Measurements from ENCODE around the gene ANKDD1B. TPM values are rescaled to one million over a fixed set of nuclear protein-coding genes. Genes with fewer than 3 reads are reported as not detected.
"Not testable (repeated sequence)": the region's sequence is repeated elsewhere in the genome, so short reads cannot be mapped to it uniquely, and the experiment has no call there.

The ANKDD1B gene
- polyA plus RNA-seq, 1 donor: 9.7 TPM

DNA sequence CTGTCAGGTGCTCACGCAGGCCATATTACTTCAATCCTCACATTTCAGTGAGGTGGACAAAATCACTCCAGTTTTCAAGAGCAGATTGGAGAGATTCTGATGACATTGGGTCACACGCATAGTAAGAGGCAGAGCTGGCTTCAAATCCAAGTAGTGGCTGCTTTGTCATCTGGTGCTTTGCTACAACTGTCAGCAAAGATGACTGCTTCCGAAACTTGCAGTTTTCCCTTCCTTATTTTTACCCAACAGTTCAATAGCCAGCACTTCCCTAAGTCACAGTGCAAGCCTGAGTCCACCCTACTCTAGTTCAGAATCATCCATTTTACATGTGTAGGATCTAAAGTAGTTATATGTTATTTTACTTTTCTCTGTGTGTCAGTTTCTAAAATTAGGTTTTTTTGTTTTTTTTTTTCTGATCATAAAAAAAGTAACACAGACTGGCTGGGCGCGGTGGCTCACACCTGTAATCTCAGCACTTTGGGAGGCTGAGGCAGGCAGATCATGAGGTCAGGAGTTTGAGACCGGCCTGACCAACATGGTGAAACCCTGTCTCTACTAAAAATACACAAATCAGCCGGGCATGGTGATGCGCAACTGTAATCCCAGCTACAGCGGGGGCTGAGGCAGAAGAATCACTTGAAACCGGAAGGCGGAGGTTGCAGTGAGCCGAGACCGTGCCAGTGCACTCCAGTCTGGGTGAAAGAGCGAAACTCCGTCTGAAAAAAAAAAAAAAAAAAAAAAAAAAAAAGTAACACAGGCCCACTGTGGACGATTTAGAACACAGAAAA lies 49.6 kb downstream of the ANKDD1B start:
- DNase-seq: no peak

DNA sequence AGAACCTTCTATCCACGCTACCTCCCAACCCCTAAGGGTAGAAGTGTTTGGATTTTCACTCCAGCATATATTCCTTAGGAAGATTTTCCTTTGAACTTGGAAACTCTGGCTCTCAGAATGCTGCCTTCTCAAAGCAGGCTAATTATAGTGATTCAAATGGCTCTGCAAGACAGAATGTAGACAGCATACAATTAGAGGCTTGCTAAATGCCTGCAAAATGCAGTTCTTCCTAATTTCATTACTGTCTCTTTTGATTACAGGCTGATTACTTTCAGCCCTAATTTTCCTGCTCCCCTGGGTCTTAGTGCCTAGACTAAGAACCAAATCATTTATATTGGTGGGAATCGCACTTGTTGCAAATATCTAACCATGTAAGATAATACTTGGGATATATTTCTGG lies 50.8 kb downstream of the ANKDD1B start:
- no peak for DNase-seq

DNA sequence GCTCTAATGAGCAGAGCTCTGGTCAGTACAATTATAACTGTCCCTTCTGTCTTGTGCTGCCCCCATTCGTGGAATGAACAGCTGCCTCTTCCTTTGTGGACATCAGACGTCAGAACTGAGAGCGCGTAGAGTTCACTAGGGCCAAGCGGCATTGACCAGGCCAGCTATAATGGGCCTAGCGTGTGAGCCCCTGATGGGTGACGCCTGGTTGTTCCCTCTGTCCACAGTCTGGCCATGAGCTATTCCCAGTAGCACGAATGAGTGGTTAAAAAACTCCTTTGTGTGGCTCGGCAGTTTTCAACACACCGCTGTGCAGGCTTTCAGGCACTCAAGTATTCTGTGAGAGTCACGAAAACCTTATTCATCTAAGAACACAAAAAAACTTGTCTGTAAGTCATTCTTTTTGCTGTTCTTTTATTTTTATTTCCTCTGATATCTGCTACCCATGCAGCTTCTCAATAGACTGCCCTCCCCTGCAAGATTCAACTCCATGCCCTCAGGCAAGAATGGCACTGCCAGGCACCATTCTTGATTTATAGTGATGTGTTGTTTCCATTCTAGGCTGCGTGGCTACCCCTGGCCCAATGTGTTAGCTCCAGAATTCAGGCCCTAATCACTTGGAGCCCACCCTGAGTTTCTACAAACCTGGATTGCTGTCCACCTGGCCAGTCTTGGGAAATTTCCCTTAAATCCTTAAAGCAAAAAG lies 52.5 kb downstream of the ANKDD1B start:
- DNase-seq: no peak

DNA sequence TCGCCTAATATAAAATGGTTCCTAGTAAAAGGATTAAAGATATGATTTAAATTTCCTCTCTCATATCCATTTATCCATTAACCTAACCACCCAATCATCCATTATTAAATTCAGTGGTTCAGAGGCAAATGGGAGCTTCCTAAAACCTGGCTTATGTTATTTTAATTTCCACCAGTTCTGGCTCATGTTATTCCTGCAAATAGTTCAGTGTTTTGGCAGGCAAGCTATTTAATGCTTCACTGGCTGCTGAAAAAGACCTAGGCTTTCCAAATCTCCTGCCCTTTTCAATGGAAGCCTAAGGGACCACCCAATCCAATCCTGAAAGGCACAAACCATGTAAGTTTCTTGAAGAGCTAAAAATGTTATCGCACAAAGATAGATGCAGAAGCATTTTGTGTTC lies 53.7 kb downstream of the ANKDD1B start:
- DNase-seq: no peak

DNA sequence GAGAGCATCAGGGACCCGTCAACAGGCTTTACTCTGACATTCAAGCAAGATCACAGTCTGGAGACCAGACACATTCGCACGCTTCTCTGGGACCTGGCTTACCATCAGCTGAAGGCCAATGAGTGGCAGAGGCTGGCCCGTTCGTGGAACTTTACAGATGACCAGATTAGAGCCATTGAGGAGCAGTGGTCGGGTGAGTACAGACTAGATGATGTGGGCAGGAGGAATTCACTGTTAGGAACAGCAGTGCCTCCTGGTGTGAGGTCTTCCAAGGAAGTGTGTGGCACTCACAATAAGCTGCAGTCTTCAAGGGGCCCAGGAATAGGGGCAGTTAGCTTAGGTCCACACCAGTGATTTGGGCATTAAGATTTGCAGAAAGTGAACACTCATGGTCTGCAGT lies 55.5 kb downstream of the ANKDD1B start:
- DNase-seq: no peak

DNA sequence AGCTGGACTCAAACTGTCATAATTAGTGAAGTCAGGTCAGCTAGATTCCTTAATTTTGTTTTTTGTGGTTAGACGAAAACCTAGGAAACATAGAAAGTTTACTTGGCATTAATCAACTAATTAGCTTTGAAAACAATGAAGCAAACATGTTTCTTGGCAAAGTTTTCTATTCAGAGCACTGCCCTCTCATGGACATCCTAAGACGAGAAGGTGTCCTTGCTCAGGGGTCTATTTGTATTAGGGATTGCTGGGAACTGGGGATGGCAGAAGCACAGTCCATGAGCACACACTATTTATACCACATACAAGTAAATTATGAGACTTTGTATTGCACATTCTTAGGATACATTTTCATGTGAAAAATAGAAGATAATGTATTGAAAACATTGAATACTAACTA lies 56.3 kb downstream of the ANKDD1B start:
- no peak for DNase-seq

DNA sequence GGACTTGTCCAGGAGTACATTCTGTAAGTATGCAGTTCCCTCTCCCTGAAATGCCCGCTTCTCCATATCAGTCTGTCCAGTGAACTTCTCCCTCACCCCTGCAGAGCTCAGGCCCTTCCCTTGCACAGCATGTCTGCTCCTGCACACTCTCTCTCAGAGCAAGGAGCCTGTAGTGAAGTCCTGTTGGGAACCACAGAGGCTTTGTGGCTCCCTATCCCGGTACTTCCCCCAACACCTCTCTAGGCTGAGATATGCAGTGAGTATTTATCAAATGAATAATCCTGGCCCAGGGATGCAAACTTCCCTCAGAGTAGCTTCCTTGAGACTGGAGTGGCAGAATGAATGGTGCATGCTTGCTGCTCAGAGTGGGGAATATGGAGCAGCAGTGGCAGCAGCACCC lies 57.2 kb downstream of the ANKDD1B start:
- DNase-seq: no peak

DNA sequence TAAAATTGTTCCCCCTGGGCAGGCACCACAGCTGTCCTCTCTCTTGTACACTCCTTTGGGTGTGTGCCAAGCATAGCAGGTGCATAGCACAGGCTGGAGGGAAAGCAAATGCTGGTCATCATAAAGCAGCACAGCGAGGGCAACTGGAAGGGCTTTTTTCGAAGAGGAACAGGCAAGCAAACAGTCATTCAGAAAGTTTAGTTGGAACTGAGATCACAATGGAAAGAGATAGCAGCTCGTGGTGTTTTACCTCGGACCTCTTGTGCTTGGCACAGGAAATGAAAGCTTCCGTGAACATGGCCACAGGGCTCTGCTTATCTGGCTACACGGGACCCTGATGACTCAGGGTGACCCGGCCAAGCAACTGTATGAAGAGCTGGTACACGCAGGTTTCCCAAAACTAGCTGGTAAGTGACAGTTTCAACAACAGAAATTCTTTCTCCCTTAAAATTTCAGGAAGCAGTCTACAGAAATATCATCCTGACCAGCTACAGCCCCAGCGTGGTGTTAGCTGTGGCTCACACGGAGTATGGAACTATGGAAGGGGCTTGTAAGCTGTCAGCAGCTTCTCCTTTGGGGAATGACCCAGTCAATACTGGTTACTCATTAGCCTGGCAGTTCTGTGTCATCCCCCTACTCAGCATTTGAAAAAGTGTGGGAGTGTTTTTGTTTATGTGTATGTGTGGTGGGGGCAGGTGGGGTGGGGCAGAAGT lies 57.9 kb downstream of the ANKDD1B start:
- no peak for DNase-seq

DNA sequence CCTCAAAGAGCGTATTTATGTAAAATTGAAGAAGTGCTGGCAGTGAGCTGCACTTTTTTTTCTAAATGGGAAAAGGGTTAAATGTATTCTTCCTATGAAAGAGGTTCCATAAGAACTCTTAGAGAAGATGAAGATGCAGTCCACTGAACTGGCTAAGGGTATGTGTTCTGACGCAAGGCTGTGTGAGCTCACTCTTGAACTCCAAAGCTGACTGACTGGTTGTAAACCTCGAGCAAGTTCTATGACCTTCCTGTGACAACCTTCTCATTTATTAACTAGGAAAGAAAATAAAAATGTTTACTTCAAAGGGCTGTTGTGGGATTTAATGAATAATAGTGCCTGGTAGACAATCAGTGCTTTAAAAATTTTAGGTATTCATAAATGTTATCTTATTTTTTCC lies 59.3 kb downstream of the ANKDD1B start:
- peak; percentile 54 for DNase-seq

DNA sequence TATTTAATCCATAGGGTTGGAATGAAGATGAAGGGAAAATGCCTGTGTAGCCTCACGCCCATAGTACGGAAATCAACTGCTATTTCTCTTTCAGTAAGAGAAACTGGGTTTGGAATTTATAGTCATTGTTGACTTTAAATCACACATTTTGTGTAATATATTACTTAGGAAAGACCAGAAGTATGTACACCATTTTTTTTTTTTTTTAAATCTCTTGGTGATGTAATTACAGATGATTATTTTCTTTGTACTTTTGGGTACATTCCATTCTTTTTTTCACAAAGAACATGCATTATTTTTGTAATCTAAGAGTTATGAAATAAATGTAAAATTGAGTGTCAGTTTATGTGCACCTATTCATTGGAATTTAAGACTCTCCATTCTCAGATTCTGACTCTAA lies 60.3 kb downstream of the ANKDD1B start:
- no peak for DNase-seq

DNA sequence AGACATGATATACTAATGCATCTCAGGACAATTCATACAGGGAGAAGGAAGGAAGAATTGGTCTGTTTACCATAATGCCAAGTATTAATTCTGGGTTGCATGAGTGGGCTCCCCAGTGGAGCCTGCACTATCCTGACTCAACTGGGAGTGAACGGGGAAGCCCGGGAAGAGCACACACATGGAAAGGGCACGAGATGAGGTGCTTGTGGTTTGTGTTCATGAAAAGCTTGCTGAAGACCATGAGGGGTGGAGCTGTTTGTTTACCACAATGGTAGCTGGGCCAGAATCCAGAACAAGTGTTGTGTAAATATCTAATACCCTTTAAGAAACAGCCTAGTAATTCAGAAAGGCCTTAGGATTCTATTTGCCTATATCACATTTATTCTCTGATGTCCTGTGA lies 61.4 kb downstream of the ANKDD1B start:
- no peak for DNase-seq

DNA sequence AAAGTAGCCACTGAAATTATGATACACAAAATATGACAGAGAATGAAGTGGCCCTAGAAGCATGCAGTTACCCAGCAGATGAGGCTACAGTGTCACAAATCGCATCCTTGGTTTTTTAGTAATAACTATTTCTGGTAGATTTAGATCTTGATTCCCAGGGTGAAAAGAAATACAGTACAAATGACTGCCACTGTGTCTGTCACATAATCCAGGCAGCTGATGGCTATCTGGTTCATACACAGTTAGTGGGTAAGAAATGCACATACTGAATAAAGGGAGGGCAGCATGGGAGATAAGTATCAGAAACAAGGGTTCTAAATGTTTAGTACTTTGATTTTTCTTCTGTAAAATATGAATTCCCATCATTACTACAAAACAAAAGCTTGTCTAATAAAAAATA lies 64.5 kb downstream of the ANKDD1B start:
- no peak for DNase-seq

DNA sequence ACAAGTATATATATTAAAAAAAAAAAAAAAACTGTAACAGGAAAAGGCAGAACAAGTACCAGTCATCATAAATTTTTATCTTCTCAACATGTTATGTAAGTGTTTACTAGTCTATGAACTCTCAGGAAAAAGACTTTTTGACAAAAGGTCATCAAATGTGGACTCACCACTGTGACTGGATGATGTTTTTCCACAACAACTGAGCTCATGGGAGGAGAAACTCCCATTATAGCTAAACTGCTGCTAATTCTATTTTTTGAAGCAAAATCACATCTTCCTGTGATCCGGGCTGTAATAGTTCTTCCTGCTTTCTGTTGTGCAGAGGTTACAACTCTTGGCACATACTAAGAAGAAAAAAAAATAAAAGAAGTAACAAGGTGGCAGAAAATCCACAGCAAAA lies 66.4 kb downstream of the ANKDD1B start:
- DNase-seq: no peak

DNA sequence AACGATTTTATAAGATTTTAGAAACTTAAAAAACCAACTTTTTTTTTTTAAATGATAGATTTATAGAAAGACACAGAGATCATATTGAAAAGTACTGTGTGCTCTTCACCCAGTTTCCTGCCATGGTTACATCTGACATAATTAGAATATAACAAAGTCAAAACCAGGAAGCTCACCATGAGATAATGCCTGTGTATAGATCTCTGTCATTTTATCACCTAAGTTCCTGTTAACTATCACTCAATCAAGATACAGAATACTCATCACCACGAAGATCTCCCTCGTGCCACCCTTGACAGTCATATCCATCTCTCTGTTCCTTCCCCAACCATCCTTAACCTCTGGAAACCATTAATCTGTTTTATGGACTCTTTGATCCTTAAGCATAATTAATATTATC lies 66.9 kb downstream of the ANKDD1B start:
- DNase-seq: no peak

DNA sequence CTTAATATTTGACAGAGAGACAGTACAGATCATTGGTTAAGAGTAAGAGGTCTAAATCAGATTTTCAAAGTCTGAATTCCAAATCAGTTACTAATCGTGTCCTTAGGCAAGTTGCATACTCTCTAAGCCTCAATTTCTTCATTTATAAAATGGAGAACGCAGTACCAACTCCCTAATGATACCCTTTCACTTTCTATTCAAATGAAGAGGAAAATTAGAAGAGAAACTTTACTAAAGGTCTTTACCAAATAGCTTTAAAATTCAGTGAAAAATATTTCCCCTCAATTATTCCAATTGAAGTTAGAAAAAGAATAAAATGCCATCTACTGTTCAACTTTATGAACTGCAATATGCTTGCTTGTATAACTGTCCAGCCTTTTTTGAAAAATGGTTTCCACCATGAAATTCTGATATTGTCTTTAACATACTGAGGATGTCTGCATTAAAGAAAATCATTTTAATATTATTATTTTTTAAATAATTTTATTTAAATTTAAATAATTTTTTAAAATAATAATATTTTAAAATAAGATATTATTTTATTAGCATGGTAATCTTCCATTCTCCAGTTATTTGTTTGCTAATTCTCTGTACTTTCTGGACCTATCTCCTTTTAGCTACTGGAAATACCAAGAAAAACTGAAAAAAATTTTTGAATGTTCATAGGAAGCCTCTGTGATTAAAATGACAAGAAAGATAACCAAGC lies 70.0 kb downstream of the ANKDD1B start:
- peak; percentile 55 for DNase-seq

DNA sequence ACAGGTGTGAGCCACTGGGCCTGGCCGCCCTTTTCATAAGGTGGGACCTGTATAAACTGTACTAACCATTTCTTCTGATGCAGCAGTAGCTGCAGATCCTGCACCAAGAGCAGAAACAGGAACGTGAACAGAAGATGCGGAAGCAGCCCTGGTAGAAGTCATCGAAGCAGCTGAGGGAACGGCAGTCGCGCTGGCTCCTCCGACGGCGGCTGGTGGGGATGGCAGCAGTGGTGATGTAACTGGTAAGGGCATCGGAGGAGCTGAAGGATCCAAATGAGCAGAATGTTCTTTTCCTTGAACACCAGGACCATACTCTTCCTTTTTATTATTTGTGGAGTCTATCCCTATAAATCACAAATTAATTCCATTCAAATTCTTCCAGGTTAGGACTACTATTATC lies 73.9 kb downstream of the ANKDD1B start:
- DNase-seq: no peak

DNA sequence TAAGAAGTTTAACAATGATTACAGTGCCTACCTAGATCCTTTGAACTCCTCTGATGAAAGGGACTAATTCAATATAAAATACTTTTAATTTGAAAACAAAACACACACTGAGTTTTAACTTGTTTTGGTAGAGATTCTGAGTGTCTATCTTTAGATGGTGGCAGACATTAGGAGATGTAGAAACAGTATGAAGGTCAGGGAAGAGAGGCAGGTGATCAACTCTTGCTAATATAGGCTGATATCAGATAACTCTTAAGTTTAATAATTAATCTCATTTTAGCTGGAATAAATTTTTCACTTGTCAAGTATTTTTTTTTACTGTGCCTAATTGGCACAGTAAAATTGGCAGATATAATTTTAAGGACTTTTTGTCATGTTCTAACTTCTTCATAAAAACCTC lies 75.2 kb downstream of the ANKDD1B start:
- DNase-seq: no peak

DNA sequence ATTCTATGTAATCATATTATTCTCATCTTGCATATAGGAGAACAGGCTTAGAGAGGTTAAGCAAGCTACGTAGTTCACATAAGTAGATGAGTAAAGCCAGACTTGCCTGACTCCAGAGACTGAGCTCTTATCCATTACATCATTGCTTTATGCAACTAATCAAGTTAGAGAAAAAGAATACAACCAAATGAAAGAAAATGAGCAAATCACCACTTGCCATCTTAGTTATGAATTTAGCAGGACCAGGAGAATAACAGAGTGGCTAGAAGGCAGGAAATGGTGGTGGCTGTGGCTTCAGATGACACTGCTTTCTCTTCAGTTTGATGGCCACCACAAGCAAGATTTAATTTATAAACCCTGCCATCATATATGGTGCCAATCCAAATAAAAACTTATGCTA lies 79.4 kb downstream of the ANKDD1B start:
- no peak for DNase-seq

DNA sequence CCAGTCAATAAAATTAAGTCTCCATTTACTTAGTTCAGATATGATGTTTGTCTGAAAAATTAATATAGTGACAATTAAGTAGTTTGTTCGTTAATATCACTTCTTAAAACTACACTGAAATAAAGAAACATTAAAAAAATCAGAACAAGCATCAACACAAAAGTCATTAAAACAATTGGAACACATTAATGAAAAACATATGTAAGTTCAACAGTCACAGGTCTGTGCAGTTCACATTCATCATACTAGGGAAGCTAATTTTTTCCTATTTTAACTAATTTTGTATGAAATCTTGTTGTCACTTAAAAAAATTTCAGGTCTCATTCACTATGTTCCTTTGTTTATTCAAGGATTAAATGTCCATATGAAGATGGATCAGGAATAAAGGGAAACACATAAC lies 83.5 kb downstream of the ANKDD1B start:
- no peak for DNase-seq

DNA sequence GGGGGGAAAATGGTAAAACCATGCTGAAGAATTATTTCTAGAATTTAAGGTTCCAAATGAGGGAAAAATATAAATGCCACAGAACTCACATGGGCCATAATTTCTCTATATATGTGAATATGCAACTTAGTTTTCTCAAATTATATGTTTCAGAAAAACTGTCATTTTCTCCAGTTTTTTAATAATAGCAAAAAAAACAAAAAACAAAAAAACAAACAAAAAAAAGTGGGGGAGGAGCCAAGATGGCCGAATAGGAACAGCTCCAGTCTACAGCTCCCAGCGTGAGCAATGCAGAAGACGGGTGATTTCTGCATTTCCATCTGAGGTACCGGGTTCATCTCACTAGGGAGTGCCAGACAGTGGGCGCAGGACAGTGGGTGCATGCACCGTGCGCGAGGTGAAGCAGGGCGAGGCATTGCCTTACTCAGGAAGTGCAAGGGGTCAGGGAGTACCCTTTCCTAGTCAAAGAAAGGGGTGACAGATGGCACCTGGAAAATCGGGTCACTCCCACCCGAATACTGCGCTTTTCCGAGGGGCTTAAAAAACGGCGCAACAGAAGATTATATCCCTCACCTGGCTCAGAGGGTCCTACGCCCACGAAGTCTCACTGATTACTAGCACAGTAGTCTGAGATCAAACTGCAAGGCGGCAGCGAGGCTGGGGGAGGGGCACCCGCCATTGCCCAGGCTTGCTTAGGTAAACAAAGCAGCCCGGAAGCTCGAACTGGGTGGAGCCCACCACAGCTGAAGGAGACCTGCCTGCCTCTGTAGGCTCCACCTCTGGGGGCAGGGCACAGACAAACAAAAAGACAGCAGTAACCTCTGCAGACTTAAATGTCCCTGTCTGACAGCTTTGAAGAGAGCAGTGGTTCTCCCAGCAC lies 84.5 kb downstream of the ANKDD1B start:
- DNase-seq: not testable (repeated sequence)

DNA sequence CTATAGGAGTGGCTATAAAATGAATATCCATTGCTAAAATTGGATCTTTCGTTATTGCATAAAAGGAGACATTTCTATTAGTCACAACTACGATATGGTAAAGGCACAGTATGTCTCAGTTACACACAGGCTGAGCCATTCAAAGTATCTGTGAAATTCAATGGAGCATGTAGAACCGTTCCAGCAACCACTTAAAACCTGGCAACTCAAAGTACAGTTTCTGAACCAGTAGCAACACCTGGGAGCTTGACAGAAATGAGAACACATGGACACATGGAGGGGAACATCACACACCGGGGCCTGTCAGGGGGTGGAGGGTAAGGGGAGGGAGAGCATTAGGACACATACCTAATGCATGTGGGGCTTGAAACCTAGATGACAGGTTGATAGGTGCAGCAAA lies 90.6 kb downstream of the ANKDD1B start:
- DNase-seq: no peak

DNA sequence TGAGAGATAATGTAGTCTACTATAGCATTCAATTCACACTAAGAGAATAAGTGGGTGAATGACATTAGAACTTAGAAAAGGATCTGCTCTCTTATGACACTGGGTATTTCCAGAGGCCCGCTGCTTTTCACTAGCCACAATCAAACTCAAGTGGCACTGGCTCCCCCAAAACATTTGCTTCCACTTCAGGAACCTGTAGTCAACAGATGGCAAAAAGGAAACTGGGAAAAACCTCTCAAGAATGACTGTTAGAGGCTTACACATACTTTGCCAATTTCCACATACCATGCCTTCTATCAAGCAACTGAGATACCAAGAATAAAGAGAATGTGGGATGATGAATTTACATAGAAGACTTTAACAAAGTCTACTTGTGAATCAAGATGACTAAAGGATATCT lies 94.8 kb downstream of the ANKDD1B start:
- no peak for DNase-seq
